ENCODE measurements around the gene VDAC2. TPM values are rescaled to one million over a fixed set of nuclear protein-coding genes. Genes with fewer than 3 reads are reported as not detected.
"Not testable (repeated sequence)": the region's sequence is repeated elsewhere in the genome, so short reads cannot be mapped to it uniquely, and the experiment has no call there.

Gene VDAC2
- total RNA-seq, 4 donors from 2014 or later, result 89.1 to 114 (median 109) TPM

DNA sequence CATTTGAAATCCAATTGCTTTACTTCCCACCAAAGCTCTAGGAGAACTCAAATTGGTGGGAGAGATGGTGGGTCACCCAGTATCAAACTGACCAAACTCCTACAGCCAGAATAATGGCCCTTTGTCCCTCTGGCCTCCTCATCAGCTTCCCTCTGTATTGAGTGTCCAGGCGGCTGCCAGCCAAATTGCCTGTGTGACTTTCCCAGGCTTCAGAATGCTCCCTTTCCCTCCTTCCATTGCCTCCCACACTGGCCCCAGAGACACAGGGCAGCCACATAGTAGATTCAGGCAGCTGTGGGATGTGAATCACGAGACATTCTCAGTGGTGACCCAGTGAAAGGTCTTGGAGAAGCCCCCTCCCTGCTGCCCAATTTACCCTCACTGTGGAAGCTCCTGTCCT, 12.7 kb upstream of the VDAC2 start:
- Histone ChIP-seq H3K4me1 (peaks cover 0 to 28% (median 0%) of the 10 kb centered on the region in 4 donors), H3K36me3 (no peaks in the 10 kb centered on the region), H3K9me3 (no peaks in the 10 kb centered on the region), H3K27ac (peak overlapping the region in 2 of 4 donors; percentile 65 to 84), H3K4me3 (no peak overlapping the region), H3K27me3 (no peaks in the 10 kb centered on the region)
- DNase-seq (ENCODE audit: low spot score in 2 of 2), result no peak
- WGBS, 2 donors, result 42 to 49% methylated on average over 2 of the region's 2 CpGs
- TF ChIP-seq, protein P1, sequence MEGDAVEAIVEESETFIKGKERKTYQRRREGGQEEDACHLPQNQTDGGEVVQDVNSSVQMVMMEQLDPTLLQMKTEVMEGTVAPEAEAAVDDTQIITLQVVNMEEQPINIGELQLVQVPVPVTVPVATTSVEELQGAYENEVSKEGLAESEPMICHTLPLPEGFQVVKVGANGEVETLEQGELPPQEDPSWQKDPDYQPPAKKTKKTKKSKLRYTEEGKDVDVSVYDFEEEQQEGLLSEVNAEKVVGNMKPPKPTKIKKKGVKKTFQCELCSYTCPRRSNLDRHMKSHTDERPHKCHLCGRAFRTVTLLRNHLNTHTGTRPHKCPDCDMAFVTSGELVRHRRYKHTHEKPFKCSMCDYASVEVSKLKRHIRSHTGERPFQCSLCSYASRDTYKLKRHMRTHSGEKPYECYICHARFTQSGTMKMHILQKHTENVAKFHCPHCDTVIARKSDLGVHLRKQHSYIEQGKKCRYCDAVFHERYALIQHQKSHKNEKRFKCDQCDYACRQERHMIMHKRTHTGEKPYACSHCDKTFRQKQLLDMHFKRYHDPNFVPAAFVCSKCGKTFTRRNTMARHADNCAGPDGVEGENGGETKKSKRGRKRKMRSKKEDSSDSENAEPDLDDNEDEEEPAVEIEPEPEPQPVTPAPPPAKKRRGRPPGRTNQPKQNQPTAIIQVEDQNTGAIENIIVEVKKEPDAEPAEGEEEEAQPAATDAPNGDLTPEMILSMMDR (IDR thresholded peaks at IDR 0.05), result no peak

DNA sequence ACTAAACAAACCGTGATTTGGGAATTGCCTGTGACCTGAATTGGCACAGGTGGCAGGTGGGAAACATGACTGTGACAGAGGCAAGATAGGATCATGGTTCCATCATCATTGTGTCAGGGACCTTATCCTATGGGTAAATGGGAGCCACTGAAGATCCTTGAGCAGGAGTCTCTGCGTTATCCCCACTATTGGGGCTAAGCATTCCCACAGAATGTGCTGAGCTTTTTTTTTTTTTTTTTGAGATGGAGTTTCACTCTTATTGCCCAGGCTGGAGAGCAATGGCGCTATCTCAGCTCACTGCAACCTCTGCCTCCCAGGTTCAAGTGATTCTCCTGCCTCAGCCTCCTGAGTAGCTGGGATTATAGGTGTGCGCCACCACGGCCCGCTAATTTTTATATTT, 10.6 kb upstream of the VDAC2 start:
- H3K27me3 ChIP-seq; H3K9me3 ChIP-seq; H3K4me3 ChIP-seq; H3K36me3 ChIP-seq; DNase-seq (ENCODE audit: low spot score in 2 of 2): not testable (repeated sequence)
- WGBS, 2 donors, result 74 to 79% methylated on average over 6 of the region's 6 CpGs
- Histone ChIP-seq H3K27ac (peak overlapping the region in 2 of 4 donors; percentile 1 to 84), H3K4me1 (peaks cover 0 to 33% (median 0%) of the 10 kb centered on the region in 4 donors)

DNA sequence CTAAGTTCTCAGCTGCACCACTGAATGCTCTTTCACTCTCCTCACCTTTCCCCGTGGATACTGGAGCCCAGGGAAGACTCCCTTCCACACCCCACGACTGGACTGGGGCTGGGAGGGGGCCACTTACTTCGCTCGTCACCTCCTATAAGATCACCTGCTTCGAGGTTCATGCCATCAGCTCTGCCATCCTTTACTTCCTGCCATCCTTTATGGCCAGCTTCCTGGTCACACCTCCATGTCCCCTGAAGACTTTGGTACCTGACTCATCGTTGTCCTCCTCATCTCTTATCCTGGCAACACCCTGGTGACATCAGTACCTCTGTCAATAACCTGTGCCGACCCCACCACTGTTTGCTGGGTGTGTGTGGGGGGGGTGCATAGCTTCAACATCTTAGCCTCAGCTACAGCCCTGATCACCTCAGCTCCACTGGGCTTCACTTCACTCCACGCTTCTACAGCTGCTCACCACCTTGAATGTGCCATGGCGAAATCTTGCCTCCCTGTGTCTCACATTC, 8.7 kb upstream of the VDAC2 start:
- TF ChIP-seq EP300 (IDR thresholded peaks at IDR 0.05) (no peak), POLR2A (IDR thresholded peaks at IDR 0.05) (no peak)
- TF ChIP-seq, protein P1 (IDR thresholded peaks at IDR 0.05), result no peak
- Histone ChIP-seq H3K27me3 (no peaks in the 10 kb centered on the region), H3K4me3 (no peak overlapping the region), H3K27ac (peak overlapping the region in 3 of 4 donors; percentile 23 to 66 (median 24)), H3K9me3 (no peaks in the 10 kb centered on the region), H3K4me1 (peaks cover 0 to 29% (median 0%) of the 10 kb centered on the region in 4 donors), H3K36me3 (no peaks in the 10 kb centered on the region)
- WGBS, 2 donors, result 82 to 86% methylated on average over 9 of the region's 9 CpGs
- DNase-seq (ENCODE audit: low spot score in 2 of 2), result no peak

DNA sequence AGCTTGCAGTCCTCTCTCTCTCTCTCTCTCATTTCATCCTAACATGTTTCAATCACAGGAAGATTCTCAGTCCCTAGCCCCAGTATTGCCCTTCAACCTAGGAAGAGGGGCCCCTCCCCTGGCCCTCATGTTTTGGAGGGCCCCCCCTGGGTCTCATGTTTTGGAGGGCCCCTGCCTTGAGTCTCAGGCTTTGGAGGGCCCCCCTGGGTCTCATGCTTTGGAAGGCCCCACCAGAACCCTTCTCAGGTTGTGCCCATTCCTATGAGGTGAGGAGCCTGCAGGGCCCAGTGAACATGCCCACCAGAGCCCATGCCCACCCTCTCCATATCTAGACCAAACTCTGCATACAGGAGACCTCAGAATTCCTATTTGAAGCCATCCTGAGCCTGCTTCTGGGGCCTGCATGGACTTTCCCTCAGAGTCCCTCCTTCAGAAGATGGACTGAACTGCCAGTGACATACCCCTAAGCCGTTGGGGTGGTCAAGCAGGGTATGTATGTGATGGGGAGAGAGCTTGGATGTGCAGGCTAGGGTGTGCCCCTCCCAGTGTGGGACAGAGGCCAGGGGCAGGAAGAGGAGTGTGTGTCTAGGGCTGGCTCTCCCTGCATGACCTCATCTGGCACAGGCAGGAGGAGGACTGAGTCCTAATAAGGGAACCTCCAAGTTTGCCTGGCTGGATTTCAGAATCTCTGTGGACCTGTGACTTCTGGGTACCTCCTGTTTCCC, 8.1 kb upstream of the VDAC2 start:
- peak overlapping the region; percentile 23 to 66 (median 48) for H3K27ac ChIP-seq
- no peaks in the 10 kb centered on the region for H3K27me3 ChIP-seq
- peaks cover 0 to 23% (median 0%) of the 10 kb centered on the region in 4 donors for H3K4me1 ChIP-seq
- H3K36me3 ChIP-seq, result no peaks in the 10 kb centered on the region
- TF ChIP-seq, protein P1 (IDR thresholded peaks at IDR 0.05), result no peak
- no peak for TF ChIP-seq EP300 (IDR thresholded peaks at IDR 0.05)
- no peak for TF ChIP-seq POLR2A (IDR thresholded peaks at IDR 0.05)
- H3K4me3 ChIP-seq, result no peak overlapping the region
- 67 to 86% methylated on average over 1 of the region's 1 CpG for WGBS, 2 donors
- DNase-seq (ENCODE audit: low spot score in 2 of 2), result no peak
- H3K9me3 ChIP-seq, result no peaks in the 10 kb centered on the region

- not testable (repeated sequence) for H3K27me3 ChIP-seq; H3K9me3 ChIP-seq; H3K36me3 ChIP-seq; H3K4me3 ChIP-seq; DNase-seq (ENCODE audit: low spot score in 2 of 2)
- peaks cover 0 to 16% (median 0%) of the 10 kb centered on the region in 4 donors for H3K4me1 ChIP-seq
- WGBS, 2 donors, result 74 to 77% methylated on average over 11 of the region's 11 CpGs
- H3K27ac ChIP-seq, result peak overlapping the region in 3 of 4 donors; percentile 39 to 66 (median 57)
Observed at GRCh38 chr10:75203046-75203620, 7.5 kb upstream of the VDAC2 start.

DNA sequence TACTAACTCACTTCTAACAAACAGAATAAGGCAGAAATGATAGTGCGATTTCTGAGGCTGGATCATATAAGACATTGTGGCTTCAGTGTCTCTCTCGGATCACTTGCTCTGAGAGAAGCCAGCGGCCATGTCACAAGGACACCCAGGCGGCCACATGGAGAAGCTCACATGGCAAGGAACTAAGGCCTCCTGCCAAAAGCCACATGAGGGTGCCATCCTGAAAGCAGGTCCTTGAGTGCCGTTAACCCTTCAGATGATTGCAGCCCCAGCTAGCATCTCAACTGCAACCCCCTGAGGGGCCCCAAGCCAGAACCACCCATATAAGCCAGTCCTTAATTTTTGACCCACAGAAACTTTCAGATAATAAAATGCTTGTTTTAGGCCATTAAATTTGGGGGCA, 6.9 kb upstream of the VDAC2 start:
- no peak for TF ChIP-seq POLR2A (IDR thresholded peaks at IDR 0.05)
- no peak for TF ChIP-seq EP300 (IDR thresholded peaks at IDR 0.05)
- TF ChIP-seq, protein P1 (IDR thresholded peaks at IDR 0.05), result no peak
- 86 to 89% methylated on average over 5 of the region's 5 CpGs for WGBS, 2 donors
- Histone ChIP-seq H3K27ac (no peak overlapping the region), H3K27me3 (no peaks in the 10 kb centered on the region), H3K36me3 (no peaks in the 10 kb centered on the region), H3K4me1 (peaks cover 0 to 12% (median 0%) of the 10 kb centered on the region in 4 donors), H3K4me3 (no peak overlapping the region), H3K9me3 (no peaks in the 10 kb centered on the region)
- DNase-seq (ENCODE audit: low spot score in 2 of 2), result no peak
